Measurements from ENCODE around the gene XRCC2. TPM values are rescaled to one million over a fixed set of nuclear protein-coding genes. Genes with fewer than 3 reads are reported as not detected.
"Not testable (repeated sequence)": the region's sequence is repeated elsewhere in the genome, so short reads cannot be mapped to it uniquely, and the experiment has no call there.

The XRCC2 gene
- total RNA-seq, result under 1 TPM in 3 of 4 donors, not detected in 1; 0.07 to 0.41 (median 0.20) TPM

DNA sequence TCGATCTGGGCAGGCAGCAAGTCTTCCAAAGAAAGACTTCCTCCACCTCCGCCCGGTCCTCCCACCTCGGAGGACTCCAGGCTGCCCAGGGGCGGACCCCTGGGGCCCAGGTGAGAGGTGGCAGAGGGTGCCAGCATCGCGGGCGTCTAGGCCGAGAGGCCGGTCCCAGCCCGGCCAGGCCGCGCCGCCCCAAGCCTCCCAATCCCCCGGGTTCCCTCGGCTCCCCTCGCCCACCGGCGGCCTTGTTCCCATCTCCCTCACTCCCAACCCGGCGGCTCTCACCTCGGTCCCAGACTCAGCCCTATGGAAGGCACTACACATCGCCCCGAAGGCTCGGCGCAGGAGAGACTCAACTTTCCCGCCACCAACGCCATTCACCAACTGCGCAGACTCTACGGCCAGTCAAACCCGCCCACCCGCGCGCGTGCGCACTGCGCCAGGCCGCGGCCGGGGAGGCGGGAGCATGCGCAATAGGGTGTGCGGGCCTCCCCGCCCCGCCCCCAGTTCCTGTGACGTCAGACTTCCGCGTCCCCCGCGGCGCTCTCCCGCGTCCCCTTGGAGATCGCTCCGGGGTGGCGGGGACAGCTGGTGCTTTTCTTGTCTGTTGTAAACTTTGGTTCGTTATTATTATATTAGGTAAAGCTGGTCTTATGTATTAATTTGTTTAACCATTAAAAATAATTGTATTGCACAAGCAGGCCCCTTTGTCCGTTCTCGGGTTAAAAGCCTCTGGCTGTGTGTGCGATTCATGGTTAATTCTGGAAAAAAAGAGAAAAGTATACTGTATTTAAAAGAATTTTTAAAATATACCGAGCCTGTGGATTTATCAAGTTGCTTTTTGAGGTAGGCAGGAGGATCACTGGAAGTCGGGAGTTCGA lies at the start of gene XRCC2:
Gene XRCC2 (minus strand): TSS at position 383 of the 878 bp plus-strand sequence. CDS start 62 bp downstream, at position 321.
- Histone ChIP-seq H3K4me3 (peak within 1 kb of the TSS; percentile 67 to 78 (median 70)), H3K9me3 (no peaks in the 10 kb centered on the region), H3K27me3 (no peaks in the 10 kb centered on the region), H3K4me1 (peaks cover 7 to 12% of the 10 kb centered on the region in 2 donors), H3K36me3 (no peaks in the 10 kb centered on the region), H3K27ac (peak within 1 kb of the TSS; percentile 85 to 87 (median 86))
- TF ChIP-seq CTCF (IDR thresholded peaks at IDR 0.05 in 4 of 5, conservative IDR thresholded peaks at IDR 0.05 in 1 of 5), result no peak
- peak; percentile 56 to 68 for TF ChIP-seq POLR2A (IDR thresholded peaks at IDR 0.05)
- in situ Hi-C loops (cut with MboI; ENCODE audit: low sequenced_read_pairs in 4 of 4) (loop anchor here in 1 of 4 donors (25.0 kb wide), 1 partner anchor 339 kb away; no protein-coding TSS in a partner anchor), intact Hi-C loops (cut with DNase I; ENCODE audit: low total_unique reads) (loop anchor here (1.0 to 5.0 kb wide), 3 partner anchors 24 to 214 kb away; no protein-coding TSS in a partner anchor)
- ATAC-seq, result peak; percentile 99
- DNase-seq, result peak; percentile 81 to 86

- TF ChIP-seq CTCF (IDR thresholded peaks at IDR 0.05 in 4 of 5, conservative IDR thresholded peaks at IDR 0.05 in 1 of 5) (no peak), POLR2A (IDR thresholded peaks at IDR 0.05) (no peak)
- Histone ChIP-seq H3K36me3 (no peaks in the 10 kb centered on the region), H3K9me3 (no peaks in the 10 kb centered on the region), H3K4me3 (no peak overlapping the region), H3K27me3 (no peaks in the 10 kb centered on the region), H3K27ac (no peak overlapping the region), H3K4me1 (no peaks in the 10 kb centered on the region)
- no peak for ATAC-seq
- in situ Hi-C loops (cut with MboI; ENCODE audit: low sequenced_read_pairs in 4 of 4) (loop anchor here in 1 of 4 donors (25.0 kb wide), 1 partner anchor 386 kb away; no protein-coding TSS in a partner anchor), intact Hi-C loops (cut with DNase I; ENCODE audit: low total_unique reads) (no loop called here)
- DNase-seq, result no peak
Measured at GRCh38 chr7:152723364-152723763, 47.4 kb upstream of the XRCC2 start.

GRCh38 chr7:152712412-152713042 lies 36.6 kb upstream of the XRCC2 start:
- H3K36me3 ChIP-seq; H3K4me1 ChIP-seq; H3K27ac ChIP-seq; H3K9me3 ChIP-seq; H3K4me3 ChIP-seq; ATAC-seq; H3K27me3 ChIP-seq; DNase-seq; intact Hi-C loops (cut with DNase I; ENCODE audit: low total_unique reads): not testable (repeated sequence)
- in situ Hi-C loops (cut with MboI; ENCODE audit: low sequenced_read_pairs in 4 of 4), result loop anchor here in 2 of 4 donors (10.0 to 25.0 kb wide), 2 partner anchors 375 to 378 kb away; no protein-coding TSS in a partner anchor

DNA sequence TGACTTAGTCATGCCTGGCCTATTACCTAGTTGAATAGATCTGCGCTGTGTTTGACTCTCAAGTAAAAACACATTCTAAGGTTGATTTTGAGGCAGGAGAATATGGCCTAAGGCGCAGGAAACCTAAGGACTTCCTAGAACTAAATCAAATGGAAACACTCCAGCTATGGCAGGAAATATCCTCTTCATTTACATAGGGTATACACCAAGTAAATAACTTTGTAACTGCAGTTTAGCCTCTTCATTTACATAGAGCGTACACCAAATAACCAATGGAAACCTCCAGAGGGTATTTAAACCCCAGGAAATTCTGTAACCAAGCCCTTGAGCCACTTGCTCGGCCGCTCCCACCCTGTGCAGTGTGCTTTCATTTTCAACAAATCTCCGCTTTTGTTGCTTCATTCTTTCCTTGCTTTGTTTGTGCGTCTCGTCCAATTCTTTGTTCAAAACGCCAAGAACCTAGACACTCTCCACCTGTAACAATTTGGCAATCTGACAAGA lies 35.6 kb upstream of the XRCC2 start:
- H3K27ac ChIP-seq, result no peak overlapping the region
- no peak for TF ChIP-seq POLR2A (IDR thresholded peaks at IDR 0.05)
- TF ChIP-seq CTCF (IDR thresholded peaks at IDR 0.05 in 4 of 5, conservative IDR thresholded peaks at IDR 0.05 in 1 of 5), result no peak
- no peak overlapping the region for H3K4me3 ChIP-seq
- no peaks in the 10 kb centered on the region for H3K36me3 ChIP-seq
- DNase-seq (no peak), ATAC-seq (no peak)
- peaks cover 3 to 5% of the 10 kb centered on the region in 2 donors for H3K4me1 ChIP-seq
- no peaks in the 10 kb centered on the region for H3K9me3 ChIP-seq
- in situ Hi-C loops (cut with MboI; ENCODE audit: low sequenced_read_pairs in 4 of 4), result loop anchor here in 2 of 4 donors (10.0 to 25.0 kb wide), 2 partner anchors 374 to 377 kb away; no protein-coding TSS in a partner anchor
- intact Hi-C loops (cut with DNase I; ENCODE audit: low total_unique reads), result no loop called here
- H3K27me3 ChIP-seq, result no peaks in the 10 kb centered on the region

- in situ Hi-C loops (cut with MboI; ENCODE audit: low sequenced_read_pairs in 4 of 4), result loop anchor here in 2 of 4 donors (10.0 to 25.0 kb wide), 2 partner anchors 373 to 375 kb away; no protein-coding TSS in a partner anchor
- H3K27me3 ChIP-seq, result no peaks in the 10 kb centered on the region
- H3K4me3 ChIP-seq, result no peak overlapping the region
- intact Hi-C loops (cut with DNase I; ENCODE audit: low total_unique reads), result no loop called here
- TF ChIP-seq POLR2A (IDR thresholded peaks at IDR 0.05) (no peak), CTCF (IDR thresholded peaks at IDR 0.05 in 4 of 5, conservative IDR thresholded peaks at IDR 0.05 in 1 of 5) (no peak)
- no peak for DNase-seq
- ATAC-seq, result no peak
- peaks cover 3 to 5% of the 10 kb centered on the region in 2 donors for H3K4me1 ChIP-seq
- no peaks in the 10 kb centered on the region for H3K9me3 ChIP-seq
- no peak overlapping the region for H3K27ac ChIP-seq
- H3K36me3 ChIP-seq, result no peaks in the 10 kb centered on the region
Measured at GRCh38 chr7:152710153-152710442, 34.2 kb upstream of the XRCC2 start.
